ENCODE results near the gene ZNF217. TPM values are rescaled to one million over a fixed set of nuclear protein-coding genes. Genes with fewer than 3 reads are reported as not detected.

Gene ZNF217
- polyA plus RNA-seq, 3 donors = 10.5 to 41.5 (median 24.4) TPM

GRCh38 chr20:53602661-53603060 lies 9.0 kb upstream of the ZNF217 start:
- no peak overlapping the region for H3K9ac ChIP-seq (ENCODE audit: insufficient read depth, low read length, poor library complexity, severe bottlenecking)
- H3K9me3 ChIP-seq (replicated peaks in 1 of 2; ENCODE audit: control insufficient read depth in 1 of 2, insufficient read depth in 1 of 2, low read length in 2 of 2) = no peaks in the 10 kb centered on the region
- peaks cover 2% of the 10 kb centered on the region for H3K79me2 ChIP-seq (ENCODE audit: insufficient read depth, low read length)
- no peak overlapping the region for H2AFZ ChIP-seq (ENCODE audit: insufficient read depth, low read depth, low read length, poor library complexity, severe bottlenecking)
- no peak overlapping the region for H3K27ac ChIP-seq (ENCODE audit: low read depth in 1 of 2, low read length in 2 of 2)
- Mint-ChIP-seq H3K27ac (no peak overlapping the region), H3K36me3 (no peaks in the 10 kb centered on the region), H3K27me3 (ENCODE audit: low read depth in 3 of 3) (peaks cover 0 to 3% (median 0%) of the 10 kb centered on the region in 3 donors), H3K4me1 (peaks cover 41% of the 10 kb centered on the region), H3K4me3 (no peak overlapping the region), H3K9me3 (peaks cover 0 to 2% (median 0%) of the 10 kb centered on the region in 7 donors)
- H4K20me1 ChIP-seq (ENCODE audit: insufficient read depth, low read length) = no peaks in the 10 kb centered on the region
- H3K4me2 ChIP-seq (replicated peaks; ENCODE audit: extremely low read depth, low read length, poor library complexity, severe bottlenecking) = no peak overlapping the region
- DNase-seq = no peak
- intact Hi-C loops (cut with micrococcal nuclease) = no loop called here
- H3K4me3 ChIP-seq (replicated peaks in 1 of 3; ENCODE audit: low read depth in 2 of 3, low read length in 3 of 3) = no peak overlapping the region
- no peak for TF ChIP-seq CTCF (IDR thresholded peaks at IDR 0.05)
- peaks cover 4 to 26% of the 10 kb centered on the region in 2 donors for H3K4me1 ChIP-seq (ENCODE audit: control insufficient read depth in 1 of 2, insufficient read depth in 2 of 2, low read length in 2 of 2)
- H3K27me3 ChIP-seq (ENCODE audit: control insufficient read depth in 2 of 2, insufficient read depth in 2 of 2, low read length in 2 of 2) = no peaks in the 10 kb centered on the region
- H3K36me3 ChIP-seq (replicated peaks in 1 of 2; ENCODE audit: control insufficient read depth in 1 of 2, insufficient read depth in 2 of 2, low read length in 2 of 2) = no peaks in the 10 kb centered on the region
- no CpG with 5 or more reads among the region's 1 CpG for WGBS (ENCODE audit: insufficient coverage)

DNA sequence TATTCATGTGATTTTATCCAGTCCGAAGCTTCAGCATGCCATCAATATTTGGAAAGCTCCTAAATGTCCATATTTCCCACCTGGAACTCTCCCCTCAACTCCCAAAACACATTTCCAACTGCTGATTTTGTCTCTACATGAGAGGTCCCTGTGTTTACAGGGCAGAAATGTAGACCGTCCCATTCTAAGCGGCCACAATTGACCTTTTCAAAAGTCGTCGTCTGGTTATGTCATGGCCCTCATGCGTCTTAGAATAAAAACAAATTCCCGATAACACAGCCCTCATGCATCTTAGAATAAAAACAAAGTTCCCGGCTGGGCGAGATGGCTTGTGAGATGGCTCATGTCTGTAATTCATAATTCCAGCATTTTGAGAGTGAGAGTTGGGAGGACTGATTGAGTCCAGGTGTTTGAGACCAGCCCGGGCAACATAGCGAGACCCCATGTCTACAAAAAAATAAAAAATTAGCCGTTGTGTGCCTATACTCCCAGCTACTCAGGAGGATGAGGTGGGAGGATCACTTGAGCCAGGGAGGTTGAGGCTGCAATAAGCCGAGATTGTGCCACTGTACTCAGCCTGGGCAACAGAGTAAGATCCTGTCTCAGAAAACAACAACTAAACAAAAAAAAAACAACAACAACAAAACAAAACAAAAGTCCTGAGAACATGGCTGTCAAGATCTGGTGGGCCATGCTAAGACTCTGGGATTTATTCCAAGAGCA lies 6.4 kb upstream of the ZNF217 start:
- H3K27me3 ChIP-seq (ENCODE audit: control insufficient read depth in 2 of 2, insufficient read depth in 2 of 2, low read length in 2 of 2) = no peaks in the 10 kb centered on the region
- 94% methylated on average over 6 of the region's 13 CpGs for WGBS (ENCODE audit: insufficient coverage)
- H3K4me1 ChIP-seq (ENCODE audit: control insufficient read depth in 1 of 2, insufficient read depth in 2 of 2, low read length in 2 of 2) = peaks cover 28 to 49% of the 10 kb centered on the region in 2 donors
- no peak overlapping the region for H2AFZ ChIP-seq (ENCODE audit: insufficient read depth, low read depth, low read length, poor library complexity, severe bottlenecking)
- no peaks in the 10 kb centered on the region for H3K36me3 ChIP-seq (replicated peaks in 1 of 2; ENCODE audit: control insufficient read depth in 1 of 2, insufficient read depth in 2 of 2, low read length in 2 of 2)
- H3K27me3 Mint-ChIP-seq (ENCODE audit: low read depth in 3 of 3) = peaks cover 0 to 3% (median 0%) of the 10 kb centered on the region in 3 donors
- H3K36me3 Mint-ChIP-seq = no peaks in the 10 kb centered on the region
- peak overlapping the region in 1 of 7 donors; percentile 49 for H3K27ac Mint-ChIP-seq
- H3K4me3 Mint-ChIP-seq = no peak overlapping the region
- DNase-seq = no peak
- no peaks in the 10 kb centered on the region for H3K79me2 ChIP-seq (ENCODE audit: insufficient read depth, low read length)
- no peak overlapping the region for H3K9ac ChIP-seq (ENCODE audit: insufficient read depth, low read length, poor library complexity, severe bottlenecking)
- no peak overlapping the region for H3K4me2 ChIP-seq (replicated peaks; ENCODE audit: extremely low read depth, low read length, poor library complexity, severe bottlenecking)
- TF ChIP-seq CTCF (IDR thresholded peaks at IDR 0.05) = no peak
- no peak overlapping the region for H3K27ac ChIP-seq (ENCODE audit: low read depth in 1 of 2, low read length in 2 of 2)
- peaks cover 58% of the 10 kb centered on the region for H3K4me1 Mint-ChIP-seq
- no peaks in the 10 kb centered on the region for H4K20me1 ChIP-seq (ENCODE audit: insufficient read depth, low read length)
- H3K9me3 ChIP-seq (replicated peaks in 1 of 2; ENCODE audit: control insufficient read depth in 1 of 2, insufficient read depth in 1 of 2, low read length in 2 of 2) = no peaks in the 10 kb centered on the region
- H3K4me3 ChIP-seq (replicated peaks in 1 of 3; ENCODE audit: low read depth in 2 of 3, low read length in 3 of 3) = no peak overlapping the region
- intact Hi-C loops (cut with micrococcal nuclease) = loop anchor here in 1 of 2 donors (5.0 kb wide), 1 partner anchor 42 kb away; no protein-coding TSS in a partner anchor
- peaks cover 0 to 2% (median 0%) of the 10 kb centered on the region in 7 donors for H3K9me3 Mint-ChIP-seq

Data from CD14-positive monocyte (primary cell).